ENCODE measurements around the gene CUEDC1.

GRCh38 chr17:57895382-57896060 is 59.7 kb downstream of the CUEDC1 start:
- no peak for TF ChIP-seq CTCF (IDR thresholded peaks at IDR 0.05)
- TF ChIP-seq POLR2A (IDR thresholded peaks at IDR 0.05): no peak

Measured in heart left ventricle (tissue), 13 donors.